8988T (cell line): ENCODE results near the gene RTN4RL1.
"Not testable (repeated sequence)": the region's sequence is repeated elsewhere in the genome, so short reads cannot be mapped to it uniquely, and the experiment has no call there.

Source experiments
- DNase-seq: peaks from one replicate; pipeline ENCODE4 v3.0.0; 2011

The RTN4RL1 gene

DNA sequence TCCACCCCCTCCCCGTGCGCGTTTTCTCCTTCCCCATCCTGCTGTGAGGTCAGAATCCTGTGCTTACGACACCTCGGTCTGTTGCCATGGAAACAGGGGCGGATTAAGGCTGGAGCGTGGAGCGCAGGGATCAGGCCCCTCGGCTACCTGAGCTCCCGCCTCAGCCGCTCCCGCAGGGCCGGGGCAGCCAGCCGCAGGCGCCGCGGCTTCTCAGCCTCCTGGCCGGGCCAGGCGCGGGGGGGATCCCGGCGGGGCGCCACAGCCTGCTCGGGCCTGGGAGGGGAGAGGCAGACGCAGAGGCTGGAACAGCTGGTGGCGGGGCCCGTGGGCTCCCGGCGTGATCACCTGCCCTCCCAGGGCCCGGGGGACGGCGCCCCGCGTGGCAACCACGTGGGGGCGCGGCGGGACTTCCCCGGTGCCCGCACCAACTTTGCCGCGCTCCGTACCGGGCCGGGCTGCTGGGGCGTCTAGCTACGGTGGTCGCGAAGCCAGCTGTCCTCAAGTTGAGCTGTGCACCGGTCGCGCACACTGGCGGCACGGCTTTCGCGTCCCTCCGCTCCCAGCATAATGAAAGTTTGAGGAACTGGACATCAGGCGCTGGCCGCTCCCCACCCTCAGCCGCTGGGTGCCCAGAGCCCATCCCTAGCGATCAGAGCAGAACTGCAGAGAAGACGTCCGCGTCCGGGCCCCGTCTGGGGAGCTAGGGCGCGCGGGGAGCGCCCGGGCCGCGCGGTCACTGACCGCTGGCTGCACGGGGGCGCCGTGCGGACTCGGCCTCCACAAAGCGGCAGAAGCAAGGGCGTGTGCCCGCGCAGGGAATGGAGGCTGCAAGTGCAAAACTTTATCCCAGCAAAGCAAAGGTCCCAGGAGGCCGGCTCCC, 1.2 kb downstream of the RTN4RL1 start:
- no peak for DNase-seq

- no peak for DNase-seq
These were observed 1.9 kb downstream of the RTN4RL1 start for GRCh38 chr17:2023256-2023655.

- no peak for DNase-seq
These were observed 2.4 kb downstream of the RTN4RL1 start for GRCh38 chr17:2022647-2023240.

GRCh38 chr17:2020721-2021120, 4.4 kb downstream of the RTN4RL1 start:
- DNase-seq, result no peak

- DNase-seq, result no peak
These were observed 5.4 kb downstream of the RTN4RL1 start for GRCh38 chr17:2019723-2020122.

GRCh38 chr17:2018716-2019510, 6.2 kb downstream of the RTN4RL1 start:
- DNase-seq, result no peak

- no peak for DNase-seq
These were observed 7.7 kb downstream of the RTN4RL1 start for GRCh38 chr17:2017274-2017941.

GRCh38 chr17:2016494-2016893, 8.6 kb downstream of the RTN4RL1 start:
- DNase-seq, result no peak

DNA sequence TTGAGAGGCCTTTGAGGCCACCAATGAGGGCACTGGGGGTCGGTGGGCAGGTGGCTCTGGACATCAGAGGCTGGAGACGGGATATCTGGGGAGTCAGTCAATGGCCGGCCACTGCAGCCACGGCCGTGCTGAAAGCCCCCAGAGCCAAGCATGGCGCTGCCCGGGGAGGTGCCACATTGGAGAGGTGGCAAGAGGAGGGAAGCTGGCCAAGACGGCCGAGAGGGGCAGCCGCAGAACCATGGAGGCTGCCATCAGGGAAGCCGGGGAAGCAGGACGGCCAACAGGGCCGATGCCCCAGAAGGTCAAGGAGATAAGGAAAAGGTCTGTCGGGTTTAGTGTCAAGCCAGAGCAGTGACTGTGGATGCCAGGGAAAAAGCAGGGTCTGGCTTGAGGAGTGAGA, 9.8 kb downstream of the RTN4RL1 start:
- DNase-seq, result no peak

GRCh38 chr17:2013994-2014317, 11.2 kb downstream of the RTN4RL1 start:
- no peak for DNase-seq

DNA sequence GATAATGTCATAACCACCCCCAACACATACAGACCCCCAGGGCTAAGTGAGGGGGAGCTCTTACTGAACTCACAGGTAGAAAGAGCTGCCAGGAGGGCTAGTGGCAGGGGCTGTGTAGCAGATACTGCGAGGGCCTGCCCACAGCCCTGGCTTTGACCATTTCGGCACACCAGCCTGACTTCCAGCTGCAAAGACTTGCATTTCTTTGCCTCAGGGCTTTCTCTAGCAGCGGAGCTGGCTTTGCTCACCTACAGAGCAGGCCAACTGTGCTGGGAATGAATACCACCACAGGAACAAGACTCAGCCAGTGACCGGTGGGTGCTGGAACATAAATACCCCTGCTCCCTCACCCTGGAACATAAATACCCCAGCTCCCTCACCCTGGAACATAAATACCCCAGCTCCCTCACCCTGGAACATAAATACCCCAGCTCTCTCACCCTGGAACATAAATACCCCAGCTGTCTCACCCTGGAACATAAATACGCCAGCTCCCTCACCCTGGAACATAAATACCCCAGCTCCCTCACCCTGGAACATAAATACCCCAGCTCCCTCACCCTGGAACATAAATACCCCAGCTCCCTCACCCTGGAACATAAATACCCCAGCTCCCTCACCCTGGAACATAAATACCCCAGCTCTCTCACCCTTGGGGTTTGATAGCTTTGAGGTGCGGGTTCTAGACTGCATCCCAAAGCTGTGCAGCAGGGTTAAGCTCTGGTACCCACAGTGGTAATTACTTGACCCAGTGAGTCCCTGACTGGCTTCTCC, 11.7 kb downstream of the RTN4RL1 start:
- DNase-seq, result not testable (repeated sequence)

DNA sequence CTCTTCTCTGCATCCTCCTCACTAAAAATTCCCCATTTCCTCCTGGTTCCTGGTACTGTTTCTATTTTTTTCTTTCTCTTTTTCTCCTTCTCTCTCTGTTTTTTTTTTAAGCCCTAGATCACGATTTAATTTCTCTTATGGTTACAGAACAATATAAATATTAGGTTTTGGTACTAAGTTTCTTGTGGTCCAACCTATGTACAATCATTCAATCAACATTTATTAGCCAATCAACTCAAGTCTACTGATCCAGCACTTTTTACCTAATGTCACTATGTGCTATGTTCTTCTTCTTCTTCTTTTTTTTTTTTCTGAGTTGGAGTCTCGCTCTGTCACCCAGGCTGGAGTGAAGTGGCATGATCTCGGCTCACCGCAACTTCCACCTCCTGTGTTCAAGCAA, 12.6 kb downstream of the RTN4RL1 start:
- DNase-seq, result no peak

- no peak for DNase-seq
These were observed 13.4 kb downstream of the RTN4RL1 start for GRCh38 chr17:2011411-2012371.

DNA sequence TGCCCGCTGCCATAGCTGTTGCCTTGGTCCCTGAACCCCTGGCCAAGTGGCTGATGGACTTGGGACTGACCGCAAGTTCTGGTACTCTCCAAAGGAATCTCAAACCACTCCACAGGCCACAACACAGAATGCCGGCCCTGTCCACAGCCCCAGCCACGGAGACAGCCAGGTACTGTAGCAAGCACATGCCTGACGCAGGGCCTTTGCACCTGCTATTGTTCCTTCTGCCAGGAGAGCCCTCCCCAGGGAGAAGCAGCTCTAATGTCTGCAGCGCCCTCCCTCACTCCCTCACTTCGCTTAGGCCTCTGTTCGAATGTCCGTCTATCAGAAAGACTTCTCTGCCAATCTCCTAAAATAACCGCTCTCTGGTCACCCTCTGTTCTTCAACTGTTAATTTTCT, 15.4 kb downstream of the RTN4RL1 start:
- no peak for DNase-seq

- no peak for DNase-seq
These were observed 16.6 kb downstream of the RTN4RL1 start for GRCh38 chr17:2008332-2009126.

GRCh38 chr17:2004435-2004952, 20.6 kb downstream of the RTN4RL1 start:
- no peak for DNase-seq

DNA sequence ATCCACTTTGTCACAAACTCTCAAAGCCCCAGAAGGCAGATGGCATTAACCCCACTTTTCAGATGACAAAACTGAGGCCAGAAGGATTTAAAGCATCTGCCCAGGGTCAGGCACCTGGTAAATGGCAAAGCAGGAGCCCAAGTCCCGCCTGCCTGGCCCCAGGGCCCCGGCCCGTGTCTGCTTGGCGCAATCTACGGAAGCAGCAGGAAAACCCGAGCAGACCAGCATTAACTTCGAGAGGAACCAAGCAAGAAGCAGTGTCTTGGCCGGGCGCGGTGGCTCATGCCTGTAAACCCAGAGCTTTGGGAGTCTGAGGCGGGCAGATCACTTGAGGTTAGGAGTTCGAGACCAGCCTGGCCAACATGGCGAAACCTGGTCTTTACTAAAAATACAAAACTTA, 21.6 kb downstream of the RTN4RL1 start:
- no peak for DNase-seq

GRCh38 chr17:2002767-2003329, 22.3 kb downstream of the RTN4RL1 start:
- no peak for DNase-seq

DNA sequence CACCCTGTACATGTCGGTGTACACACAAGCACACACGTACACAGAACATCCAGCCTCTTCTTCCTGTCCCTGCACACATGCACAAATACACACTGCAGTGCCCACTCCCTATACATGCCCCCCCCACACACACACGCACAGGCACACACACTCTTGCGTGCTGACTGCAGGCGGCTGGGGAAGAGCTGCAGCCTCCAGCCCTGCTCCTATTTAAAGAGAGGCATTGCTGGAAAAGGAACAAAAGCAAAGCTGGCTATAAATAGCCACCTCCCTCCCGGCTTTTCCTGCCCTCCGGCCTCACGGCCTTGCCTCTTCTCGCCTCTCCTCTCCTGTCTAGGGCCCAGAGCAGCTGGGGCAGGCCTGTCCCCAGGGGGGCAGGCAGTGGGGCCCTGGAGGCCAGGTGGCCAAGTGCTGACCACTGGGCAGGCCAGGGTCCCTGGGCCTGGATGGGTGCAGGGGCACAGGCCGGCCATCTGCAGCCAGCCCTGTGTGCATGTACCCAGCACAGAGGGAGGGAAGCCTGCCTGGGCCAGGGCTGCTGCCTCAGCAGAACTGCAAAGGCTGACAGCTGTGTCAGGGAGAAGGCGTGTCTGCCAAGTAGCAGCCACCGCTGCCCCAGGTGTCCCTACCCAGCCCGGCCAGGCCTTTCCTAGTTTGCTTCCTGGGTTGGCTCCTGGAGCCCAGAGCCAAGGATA, 25.4 kb downstream of the RTN4RL1 start:
- no peak for DNase-seq
